Glomerular visceral epithelial cell (primary cell): ENCODE measurements around the gene MKNK2.
"Not testable (repeated sequence)": the region's sequence is repeated elsewhere in the genome, so short reads cannot be mapped to it uniquely, and the experiment has no call there.

ENCODE experiments used
- DNase-seq: peaks from one replicate; pipeline ENCODE4 v3.0.0-alpha.2; 2016; ENCODE audit errors: extremely low spot score

The MKNK2 gene

GRCh38 chr19:2050991-2051772 lies at the start of gene MKNK2:
Gene MKNK2, minus strand, starts transcription at chr19:2051244. Its CDS starts 393 bp downstream, at chr19:2050851.
- peak; percentile 92 for DNase-seq

GRCh38 chr19:2100719-2101061 lies 49.6 kb upstream of the MKNK2 start:
- no peak for DNase-seq

- DNase-seq: no peak
Measured at GRCh38 chr19:2099937-2100718, 49.1 kb upstream of the MKNK2 start.

GRCh38 chr19:2099054-2099501 lies 48.0 kb upstream of the MKNK2 start:
- no peak for DNase-seq

- DNase-seq: no peak
Measured at GRCh38 chr19:2097886-2098327, 46.9 kb upstream of the MKNK2 start.

GRCh38 chr19:2097203-2097885 lies 46.3 kb upstream of the MKNK2 start:
- no peak for DNase-seq

GRCh38 chr19:2096480-2097202 lies 45.6 kb upstream of the MKNK2 start, which contains the start of gene IZUMO4:
Gene IZUMO4, plus strand, starts transcription at chr19:2096915. Its CDS starts 31 bp downstream, at chr19:2096946.
- DNase-seq: peak; percentile 99

GRCh38 chr19:2096034-2096479 lies 45.0 kb upstream of the MKNK2 start, which contains the start of gene MOB3A:
Gene MOB3A, minus strand, starts transcription at chr19:2096326. Its CDS starts 17,766 bp downstream, at chr19:2078560.
- peak; percentile 90 for DNase-seq

- not testable (repeated sequence) for DNase-seq
Measured at GRCh38 chr19:2091926-2092525, 41.0 kb upstream of the MKNK2 start.

GRCh38 chr19:2089727-2090053 lies 38.6 kb upstream of the MKNK2 start:
- DNase-seq: no peak

- no peak for DNase-seq
Measured at GRCh38 chr19:2089001-2089711, 38.1 kb upstream of the MKNK2 start.

GRCh38 chr19:2087621-2088100 lies 36.6 kb upstream of the MKNK2 start:
- no peak for DNase-seq

GRCh38 chr19:2086695-2087620 lies 35.9 kb upstream of the MKNK2 start:
- DNase-seq: peak; percentile 74

- DNase-seq: peak; percentile 93
Measured at GRCh38 chr19:2084993-2085720, 34.1 kb upstream of the MKNK2 start.

- DNase-seq: no peak
Measured at GRCh38 chr19:2083174-2083854, 32.3 kb upstream of the MKNK2 start.

GRCh38 chr19:2081873-2082810 lies 31.1 kb upstream of the MKNK2 start:
- no peak for DNase-seq
